Measurements from ENCODE around the gene TIMM44. TPM values are rescaled to one million over a fixed set of nuclear protein-coding genes. Genes with fewer than 3 reads are reported as not detected.

Gene TIMM44
- total and polyA plus RNA-seq, 2 donors (not counting 3 experiments of a cell fraction or from before 2014, with no cell fraction given) = 61.5 to 64.3 TPM

- ChIA-PET CTCF (interaction anchor here (1.1 to 1.9 kb wide), 3 partner anchors 14 to 42 kb away, joined by 3 to 7 read pairs (median 5); no protein-coding TSS in a partner anchor), POLR2A (no interaction called here)
- no peak overlapping the region for H3K4me2 ChIP-seq (ENCODE audit: insufficient read depth, low read length)
- peak; percentile 30 for DNase-seq (ENCODE audit: low read depth, low spot score)
- no peaks in the 10 kb centered on the region for H3K27me3 ChIP-seq (ENCODE audit: control insufficient read depth in 2 of 2, insufficient read depth in 2 of 2, low read length in 2 of 2)
- peaks cover 8% of the 10 kb centered on the region for H3K4me1 ChIP-seq (ENCODE audit: control insufficient read depth, extremely low read depth, insufficient read depth, low read length)
- peaks cover 15 to 60% of the 10 kb centered on the region in 2 experiments for H3K36me3 ChIP-seq (ENCODE audit: control insufficient read depth in 2 of 2, extremely low read depth in 1 of 2, insufficient read depth in 2 of 2, low read length in 2 of 2)
- H3K9me3 ChIP-seq (replicated peaks; ENCODE audit: control insufficient read depth, insufficient read depth, low read length) = no peaks in the 10 kb centered on the region
- no peaks in the 10 kb centered on the region for H3K9me1 ChIP-seq (replicated peaks; ENCODE audit: control insufficient read depth, extremely low read depth, insufficient read depth, low read length)
- H3K9ac ChIP-seq (replicated peaks; ENCODE audit: extremely low read depth, insufficient read depth, low read length) = no peak overlapping the region
- intact Hi-C loops (cut with micrococcal nuclease) (no loop called here), dilution Hi-C loops (cut with MboI; ENCODE audit: extremely low pct_ligation_motif_present, low sequenced_read_pairs) (no loop called here)
- no TSS peak for BruUV-seq (replicated peaks)
- FAIRE-seq = no peak
- TF ChIP-seq JUN (IDR thresholded peaks at IDR 0.05; ENCODE audit: borderline replicate concordance, insufficient read depth, insufficient read length, low read depth) (peak; percentile 35), POLR2A (IDR thresholded peaks at IDR 0.05; ENCODE audit: low read depth, low read length) (no peak)
- H2AFZ ChIP-seq (ENCODE audit: low read depth, low read length) = no peak overlapping the region
- H4K20me1 ChIP-seq (replicated peaks; ENCODE audit: control insufficient read depth, extremely low read depth, insufficient read depth, low read length) = no peaks in the 10 kb centered on the region
- peaks cover 63% of the 10 kb centered on the region for H3K79me2 ChIP-seq (ENCODE audit: control insufficient read depth, insufficient read depth, low read length)
- H3K27ac ChIP-seq (ENCODE audit: insufficient read depth, low read depth, low read length) = no peak overlapping the region
- H3K4me3 ChIP-seq (replicated peaks in 1 of 3; ENCODE audit: insufficient read depth in 1 of 3, low read depth in 1 of 3, low read length in 3 of 3) = no peak overlapping the region
These were observed 43.1 kb upstream of the TIMM44 start for GRCh38 chr19:7986321-7987113.

DNA sequence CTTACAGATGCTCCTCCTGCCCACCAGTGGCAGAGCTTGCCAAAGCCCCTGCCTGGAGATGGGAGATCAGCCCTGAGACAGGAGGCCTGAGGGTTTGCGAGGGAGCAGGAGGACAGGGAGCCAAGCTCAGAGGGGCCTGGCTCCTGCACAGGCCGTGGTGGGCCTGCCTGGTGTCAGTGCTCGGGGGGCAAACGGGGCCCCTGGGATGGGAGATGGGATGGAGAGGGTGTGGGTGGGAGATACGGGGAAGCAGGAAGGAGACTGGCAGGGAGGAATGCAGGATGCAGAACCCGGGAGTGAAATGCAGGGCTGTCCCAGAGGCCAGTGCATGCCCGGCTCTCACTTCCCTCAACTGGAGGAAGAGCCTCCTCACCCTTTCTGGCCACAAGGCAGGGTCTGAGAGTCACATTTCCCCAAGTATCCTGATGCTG lies 42.0 kb upstream of the TIMM44 start:
- Histone ChIP-seq H3K9me3 (replicated peaks; ENCODE audit: control insufficient read depth, insufficient read depth, low read length) (no peaks in the 10 kb centered on the region), H3K27ac (ENCODE audit: insufficient read depth, low read depth, low read length) (no peak overlapping the region), H2AFZ (ENCODE audit: low read depth, low read length) (no peak overlapping the region), H3K4me3 (replicated peaks in 1 of 3; ENCODE audit: insufficient read depth in 1 of 3, low read depth in 1 of 3, low read length in 3 of 3) (no peak overlapping the region), H3K4me2 (ENCODE audit: insufficient read depth, low read length) (no peak overlapping the region), H3K9ac (replicated peaks; ENCODE audit: extremely low read depth, insufficient read depth, low read length) (no peak overlapping the region), H4K20me1 (replicated peaks; ENCODE audit: control insufficient read depth, extremely low read depth, insufficient read depth, low read length) (no peaks in the 10 kb centered on the region), H3K4me1 (ENCODE audit: control insufficient read depth, extremely low read depth, insufficient read depth, low read length) (peaks cover 8% of the 10 kb centered on the region), H3K79me2 (ENCODE audit: control insufficient read depth, insufficient read depth, low read length) (peaks cover 58% of the 10 kb centered on the region), H3K36me3 (ENCODE audit: control insufficient read depth in 2 of 2, extremely low read depth in 1 of 2, insufficient read depth in 2 of 2, low read length in 2 of 2) (peaks cover 11 to 57% of the 10 kb centered on the region in 2 experiments), H3K27me3 (ENCODE audit: control insufficient read depth in 2 of 2, insufficient read depth in 2 of 2, low read length in 2 of 2) (no peaks in the 10 kb centered on the region), H3K9me1 (replicated peaks; ENCODE audit: control insufficient read depth, extremely low read depth, insufficient read depth, low read length) (no peaks in the 10 kb centered on the region)
- TF ChIP-seq POLR2A (IDR thresholded peaks at IDR 0.05; ENCODE audit: low read depth, low read length) (no peak), EZH2 (IDR thresholded peaks at IDR 0.05; ENCODE audit: borderline replicate concordance, low read depth, low read length, severe bottlenecking) (no peak), JUN (IDR thresholded peaks at IDR 0.05; ENCODE audit: borderline replicate concordance, insufficient read depth, insufficient read length, low read depth) (no peak), CTCF (IDR thresholded peaks at IDR 0.05; ENCODE audit: extremely low read depth in 1 of 2, insufficient read depth in 1 of 2, low read depth in 1 of 2, low read length in 2 of 2) (no peak), MYC (IDR thresholded peaks at IDR 0.05; ENCODE audit: low read depth, low read length) (no peak), POLR2AphosphoS5 (IDR thresholded peaks at IDR 0.05; ENCODE audit: insufficient read depth, low read depth, low read length) (no peak), GATA2 (IDR thresholded peaks at IDR 0.05; ENCODE audit: insufficient read depth, insufficient read length, low read depth, low read length) (no peak), FOS (IDR thresholded peaks at IDR 0.05; ENCODE audit: borderline replicate concordance, insufficient read depth, low read length) (no peak)
- TF ChIP-seq, protein P1, sequence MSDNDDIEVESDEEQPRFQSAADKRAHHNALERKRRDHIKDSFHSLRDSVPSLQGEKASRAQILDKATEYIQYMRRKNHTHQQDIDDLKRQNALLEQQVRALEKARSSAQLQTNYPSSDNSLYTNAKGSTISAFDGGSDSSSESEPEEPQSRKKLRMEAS (IDR thresholded peaks at IDR 0.05; ENCODE audit: insufficient read depth, insufficient read length) = no peak
- intact Hi-C loops (cut with micrococcal nuclease) (no loop called here), dilution Hi-C loops (cut with MboI; ENCODE audit: extremely low pct_ligation_motif_present, low sequenced_read_pairs) (no loop called here)
- BruUV-seq (replicated peaks) = no TSS peak
- no peak for DNase-seq (ENCODE audit: low read depth, low spot score)
- ChIA-PET POLR2A (no interaction called here), CTCF (interaction anchor here (1.6 kb wide), 2 partner anchors 15 to 17 kb away, joined by 5 to 8 read pairs; no protein-coding TSS in a partner anchor)
- no peak for FAIRE-seq
